ENCODE measurements around the gene AQP9.

DNA sequence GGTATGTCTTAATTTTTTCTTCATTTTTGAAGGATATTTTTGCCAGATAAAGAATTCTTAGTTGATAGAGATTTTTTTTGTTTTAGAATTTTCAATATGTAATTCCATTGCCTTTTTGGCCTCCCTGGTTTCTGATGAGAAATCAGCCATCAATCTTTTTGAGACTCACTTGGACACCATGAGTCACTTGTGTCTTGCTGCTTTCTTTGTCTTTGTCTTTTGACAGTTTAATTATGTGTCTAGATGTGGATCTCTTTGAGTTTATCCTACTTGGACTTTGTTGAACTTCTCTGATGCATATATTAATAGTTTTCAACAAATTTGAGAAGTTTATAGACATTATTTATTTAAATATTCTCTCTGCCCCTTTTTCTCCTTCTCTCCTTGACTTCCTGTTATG lies 34.7 kb upstream of the AQP9 start:
- TF ChIP-seq, protein P1, sequence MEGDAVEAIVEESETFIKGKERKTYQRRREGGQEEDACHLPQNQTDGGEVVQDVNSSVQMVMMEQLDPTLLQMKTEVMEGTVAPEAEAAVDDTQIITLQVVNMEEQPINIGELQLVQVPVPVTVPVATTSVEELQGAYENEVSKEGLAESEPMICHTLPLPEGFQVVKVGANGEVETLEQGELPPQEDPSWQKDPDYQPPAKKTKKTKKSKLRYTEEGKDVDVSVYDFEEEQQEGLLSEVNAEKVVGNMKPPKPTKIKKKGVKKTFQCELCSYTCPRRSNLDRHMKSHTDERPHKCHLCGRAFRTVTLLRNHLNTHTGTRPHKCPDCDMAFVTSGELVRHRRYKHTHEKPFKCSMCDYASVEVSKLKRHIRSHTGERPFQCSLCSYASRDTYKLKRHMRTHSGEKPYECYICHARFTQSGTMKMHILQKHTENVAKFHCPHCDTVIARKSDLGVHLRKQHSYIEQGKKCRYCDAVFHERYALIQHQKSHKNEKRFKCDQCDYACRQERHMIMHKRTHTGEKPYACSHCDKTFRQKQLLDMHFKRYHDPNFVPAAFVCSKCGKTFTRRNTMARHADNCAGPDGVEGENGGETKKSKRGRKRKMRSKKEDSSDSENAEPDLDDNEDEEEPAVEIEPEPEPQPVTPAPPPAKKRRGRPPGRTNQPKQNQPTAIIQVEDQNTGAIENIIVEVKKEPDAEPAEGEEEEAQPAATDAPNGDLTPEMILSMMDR (IDR thresholded peaks at IDR 0.05) = no peak
- TF ChIP-seq POLR2AphosphoS5 (IDR thresholded peaks at IDR 0.05) = no peak
- TF ChIP-seq POLR2A (IDR thresholded peaks at IDR 0.05) = no peak

Measured in sigmoid colon (tissue), 4 donors.